Measurements from ENCODE around the gene CD200R1.
"Not testable (repeated sequence)": the region's sequence is repeated elsewhere in the genome, so short reads cannot be mapped to it uniquely, and the experiment has no call there.

Gene CD200R1

DNA sequence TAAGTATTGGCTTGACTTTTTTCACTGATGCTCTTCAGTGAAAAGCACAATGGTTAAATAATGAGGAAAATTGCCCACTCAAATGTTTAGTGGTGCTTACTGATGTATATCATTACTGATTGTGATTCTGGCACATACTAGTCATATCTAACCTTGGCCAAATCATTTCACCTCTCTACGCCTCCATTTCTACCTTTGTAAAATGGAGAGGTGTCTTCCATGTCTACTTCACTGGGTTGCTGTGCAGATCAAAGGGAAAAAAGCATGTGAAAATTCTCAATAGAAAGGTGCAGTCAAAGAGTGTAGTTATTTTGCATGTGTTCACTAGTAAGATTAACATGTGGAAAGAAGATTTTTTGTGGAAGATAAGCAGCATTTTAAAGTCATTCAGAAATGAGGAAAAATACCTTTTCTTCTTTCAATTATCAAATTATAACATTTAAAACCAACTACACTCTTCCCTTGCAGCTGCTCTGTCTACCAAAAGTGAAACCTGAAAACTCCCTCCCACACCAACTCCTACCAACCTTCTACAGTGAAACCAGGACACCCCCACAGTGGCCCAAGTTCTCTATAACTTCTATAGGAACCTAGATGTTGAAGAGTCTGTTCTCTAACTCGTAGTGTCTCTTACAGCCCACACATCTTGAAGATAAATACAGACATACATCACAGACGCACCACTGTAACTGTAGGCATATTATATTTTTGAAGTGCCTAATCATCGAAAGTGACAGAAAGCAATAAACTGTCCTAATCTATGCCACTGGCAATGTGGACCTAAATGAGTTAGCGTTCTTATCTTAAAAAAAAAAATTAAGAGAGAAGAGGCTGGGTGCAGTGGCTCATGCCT is 1.4 kb downstream of the CD200R1 start:
- no peak for DNase-seq

- no peak for DNase-seq
Measured at GRCh38 chr3:112972158-112972557, 2.7 kb downstream of the CD200R1 start.

GRCh38 chr3:112967828-112968227 is 7.1 kb downstream of the CD200R1 start:
- DNase-seq, result no peak

DNA sequence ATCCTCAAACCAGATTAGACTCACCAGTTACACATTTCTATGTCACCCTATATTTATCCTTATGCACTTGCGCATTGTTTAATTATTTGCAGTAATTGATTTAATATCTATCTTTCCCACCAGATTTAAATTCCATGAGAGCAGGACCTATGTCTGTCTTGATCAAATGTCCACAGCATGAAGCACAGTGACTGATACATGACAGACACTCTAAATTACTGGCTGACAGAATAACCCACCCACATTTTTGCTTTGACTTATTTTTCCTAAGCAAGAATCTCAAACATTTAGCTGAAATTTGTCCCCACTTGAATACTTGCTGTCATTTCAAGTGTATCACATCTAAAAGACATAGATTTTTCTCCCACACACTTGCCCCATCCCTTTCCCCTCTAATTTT is 7.5 kb downstream of the CD200R1 start:
- DNase-seq, result no peak

DNA sequence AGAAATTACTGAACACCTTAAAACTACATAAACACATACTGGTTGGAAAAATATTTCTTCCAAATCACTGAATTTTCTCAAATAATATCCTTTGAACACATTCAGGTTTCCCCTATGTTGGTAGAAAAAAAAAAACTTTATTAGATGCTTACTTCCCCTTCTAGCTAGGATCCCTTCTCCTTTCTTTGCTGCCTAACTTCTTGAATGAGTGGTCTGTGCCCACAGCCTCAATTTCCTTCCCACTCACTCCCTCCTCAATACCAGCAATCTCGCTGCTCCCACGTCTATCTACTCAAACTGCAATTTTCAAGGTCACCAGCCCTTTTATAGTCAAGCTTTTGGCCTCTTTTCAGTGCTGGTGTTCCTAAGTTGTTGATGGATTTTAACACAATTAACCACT is 8.3 kb downstream of the CD200R1 start:
- no peak for DNase-seq

DNA sequence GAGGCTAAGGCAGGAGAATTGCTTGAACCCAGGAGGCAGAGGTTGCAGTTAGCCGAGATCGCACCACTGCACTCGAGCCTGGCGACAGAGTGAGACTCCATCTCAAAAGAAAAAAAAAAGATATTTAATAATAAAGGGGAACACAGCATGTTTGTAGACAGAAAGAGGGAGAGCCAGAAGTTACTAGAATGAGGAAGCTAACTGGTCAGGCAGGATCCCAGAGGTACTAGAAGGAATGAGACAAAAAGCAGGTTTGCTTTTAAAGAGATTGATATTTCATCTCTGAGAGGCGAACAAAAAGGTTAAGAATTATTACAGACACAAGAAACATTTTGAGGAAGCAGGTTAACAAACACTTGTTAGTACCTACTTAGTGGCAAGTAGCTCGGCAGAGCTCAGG is 9.2 kb downstream of the CD200R1 start:
- DNase-seq, result no peak

DNA sequence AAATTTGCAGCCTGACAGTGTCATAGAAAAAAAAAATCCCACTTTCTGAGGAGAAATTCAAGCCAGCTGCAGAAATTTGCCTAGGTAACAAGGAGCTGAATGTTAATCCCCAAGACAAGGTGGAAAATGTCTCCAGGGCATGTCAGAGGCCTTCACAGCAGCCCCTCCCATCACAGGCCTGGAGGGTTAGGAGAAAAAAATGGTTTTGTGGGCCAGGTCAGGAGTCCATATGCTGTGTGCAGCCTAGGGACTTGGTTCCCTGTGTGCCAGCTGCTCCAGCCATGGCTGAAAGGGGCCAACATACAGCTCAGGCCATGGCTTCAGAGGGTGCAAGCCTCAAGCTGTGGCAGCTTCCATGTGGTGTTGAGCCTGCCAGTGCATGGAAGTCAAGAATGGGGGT is 11.2 kb downstream of the CD200R1 start:
- no peak for DNase-seq

DNA sequence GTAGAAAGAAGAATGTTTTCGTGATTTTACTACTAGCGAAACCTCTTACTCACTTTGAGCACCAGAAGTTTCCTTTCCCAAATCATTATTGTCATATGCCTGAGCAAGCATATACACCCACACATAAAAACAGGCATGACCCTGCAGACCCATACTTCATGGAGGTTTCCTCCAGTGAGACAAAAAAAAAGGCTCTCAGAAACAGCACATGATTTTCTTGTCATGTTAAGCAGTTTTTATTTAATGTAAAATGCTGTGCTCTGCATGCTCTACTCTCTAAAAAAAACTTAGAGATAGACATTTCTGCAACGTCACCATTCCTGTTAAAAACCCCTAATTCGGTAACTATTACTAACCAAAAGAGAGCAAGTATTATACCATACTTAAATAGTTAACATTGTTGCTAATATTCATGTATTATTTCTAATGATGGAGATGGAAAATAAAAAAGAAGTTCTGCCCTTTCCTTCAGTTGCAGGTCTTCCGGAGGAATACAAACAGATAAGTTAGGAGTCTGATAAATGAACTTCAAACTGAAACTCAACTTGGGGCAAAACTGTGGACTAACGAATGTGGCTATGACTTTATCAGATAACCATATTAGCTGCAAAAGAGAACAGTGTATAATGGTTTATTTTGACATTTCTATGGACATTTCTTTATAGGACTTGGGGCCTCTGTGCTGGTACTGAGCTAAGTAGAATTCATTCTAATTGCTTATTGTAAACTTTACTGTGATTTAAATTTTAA is 15.9 kb downstream of the CD200R1 start:
- DNase-seq, result no peak

DNA sequence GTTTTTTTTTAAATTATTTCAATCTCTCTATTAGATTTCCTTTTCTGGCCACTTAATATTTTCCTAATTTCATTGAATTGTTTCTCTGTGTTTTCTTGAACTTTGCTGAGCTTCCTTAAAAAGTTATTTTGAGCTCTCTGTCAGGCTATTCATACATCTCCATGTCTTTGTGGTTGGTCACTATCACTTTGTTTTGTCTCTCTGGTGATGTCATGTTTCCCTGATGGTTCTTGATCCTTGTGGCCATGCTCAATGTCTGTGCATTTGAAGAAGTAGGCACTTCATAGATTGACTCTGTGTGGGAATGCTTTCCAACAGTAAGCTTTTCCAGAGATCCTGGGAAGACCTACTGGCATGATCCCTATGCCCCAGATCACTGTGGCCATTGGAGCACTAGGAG is 18.6 kb downstream of the CD200R1 start:
- no peak for DNase-seq

- DNase-seq, result no peak
Measured at GRCh38 chr3:112948346-112948838, 26.5 kb downstream of the CD200R1 start.

- DNase-seq, result no peak
Measured at GRCh38 chr3:112931736-112932521, 43.0 kb downstream of the CD200R1 start.

DNA sequence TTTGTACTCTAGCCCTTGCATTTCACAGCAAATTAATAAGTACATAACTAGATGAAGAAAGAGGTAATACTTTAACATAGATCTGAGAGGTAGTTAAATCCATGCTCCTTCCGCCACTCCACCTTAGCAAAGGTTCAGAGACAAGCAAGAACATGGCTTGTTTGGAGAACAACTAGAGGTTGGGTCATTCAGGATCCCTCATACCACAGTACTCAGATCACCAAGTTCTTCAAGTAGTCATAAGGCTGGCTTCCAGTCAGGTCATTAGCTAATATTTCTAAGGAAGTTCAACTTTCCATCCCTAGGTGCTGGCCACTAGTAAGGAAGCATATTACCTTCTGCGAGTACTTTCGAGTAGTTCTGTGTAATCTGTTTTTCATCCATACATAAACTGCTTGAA is 44.1 kb downstream of the CD200R1 start:
- DNase-seq, result no peak

DNA sequence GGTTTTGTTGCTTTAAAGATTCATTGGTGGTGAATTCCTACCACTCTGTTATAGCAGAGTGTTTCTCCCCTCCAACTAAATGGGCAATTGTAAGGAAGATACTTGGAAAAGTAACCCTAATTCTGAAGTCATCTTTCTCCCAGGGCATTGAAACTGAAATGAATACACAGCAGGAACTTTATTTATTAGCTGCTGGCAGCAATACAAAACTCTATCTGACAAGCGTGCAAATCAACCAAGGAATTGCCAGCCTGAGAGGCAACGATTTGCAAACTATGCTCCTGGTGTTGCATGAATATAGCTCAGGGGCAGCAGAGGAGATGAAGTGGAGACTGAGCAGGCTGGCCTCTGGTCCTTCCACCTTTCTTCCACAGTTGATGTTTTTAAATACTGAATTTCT is 48.9 kb downstream of the CD200R1 start:
- no peak for DNase-seq

DNA sequence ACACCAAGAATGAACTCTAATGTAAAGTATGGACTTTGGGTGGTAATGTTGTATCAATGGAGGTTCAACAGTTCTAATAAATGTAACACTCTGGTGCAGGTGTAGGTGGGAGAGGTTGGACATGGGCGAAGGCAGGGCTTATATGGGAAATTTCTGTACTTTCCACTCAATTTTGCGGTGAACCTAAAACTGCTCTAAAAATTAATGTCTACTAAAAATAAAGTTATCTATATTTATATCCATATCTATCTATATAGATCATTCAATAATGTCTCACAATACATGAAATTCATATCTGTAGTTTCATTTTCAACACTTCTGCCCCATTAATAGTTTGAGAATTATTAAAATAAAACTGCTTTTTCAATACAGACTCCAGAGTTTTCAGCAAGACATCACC is 49.3 kb downstream of the CD200R1 start:
- DNase-seq, result no peak

DNA sequence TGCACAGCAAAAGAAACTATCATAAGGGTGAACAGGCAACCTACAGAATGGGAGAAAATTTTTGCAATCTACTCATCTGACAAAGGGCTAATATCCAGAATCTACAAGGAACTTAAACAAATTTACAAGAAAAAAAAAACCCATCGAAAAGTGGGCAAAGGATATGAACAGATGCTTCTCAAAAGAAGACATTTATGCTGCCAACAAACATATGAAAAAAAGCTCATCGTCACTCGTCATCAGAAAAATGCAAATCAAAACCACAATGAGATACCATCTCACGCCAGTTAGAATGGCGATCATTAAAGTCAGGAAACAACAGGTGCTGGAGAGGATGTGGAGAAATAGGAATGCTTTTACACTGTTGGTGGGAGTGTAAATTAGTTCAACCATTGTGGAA is 55.4 kb downstream of the CD200R1 start:
- not testable (repeated sequence) for DNase-seq

DNA sequence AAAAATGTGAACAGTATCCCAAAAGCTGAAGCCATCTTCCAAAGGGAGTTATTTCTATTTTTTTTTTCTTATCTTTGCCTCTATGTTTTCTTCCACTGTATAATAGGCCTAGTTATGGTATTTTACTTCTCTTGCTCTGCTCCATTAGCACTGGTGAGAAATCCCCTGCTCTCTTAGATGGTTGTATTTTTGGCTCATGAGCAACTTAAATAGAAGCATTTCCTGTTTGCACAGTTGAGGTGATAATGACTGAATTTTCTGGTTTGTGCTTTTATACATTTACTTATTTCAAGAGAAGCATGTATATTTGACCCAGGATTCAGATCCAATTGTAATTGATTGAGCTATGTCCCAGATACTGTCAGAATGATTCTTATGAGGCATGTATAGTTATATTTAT is 66.7 kb downstream of the CD200R1 start:
- no peak for DNase-seq

DNA sequence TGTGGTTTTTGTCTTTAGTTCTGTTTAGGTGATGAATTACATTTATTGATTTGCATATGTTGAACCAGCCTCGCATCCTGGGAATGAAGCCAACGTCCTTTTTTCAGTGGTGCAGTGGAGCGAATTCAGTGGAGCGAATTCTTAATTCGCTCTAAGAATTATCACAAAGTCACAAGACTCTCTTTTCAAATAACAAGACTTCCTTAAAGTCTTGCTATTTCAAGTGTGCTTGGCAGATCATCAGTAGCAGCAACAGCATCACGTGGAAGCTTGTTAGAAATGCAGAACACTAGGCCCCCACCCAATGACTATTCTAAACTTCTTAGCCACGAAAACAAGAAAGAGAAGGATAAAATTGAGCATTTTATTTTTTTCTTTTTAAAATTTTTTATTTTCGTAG is 70.1 kb downstream of the CD200R1 start:
- no peak for DNase-seq

DNA sequence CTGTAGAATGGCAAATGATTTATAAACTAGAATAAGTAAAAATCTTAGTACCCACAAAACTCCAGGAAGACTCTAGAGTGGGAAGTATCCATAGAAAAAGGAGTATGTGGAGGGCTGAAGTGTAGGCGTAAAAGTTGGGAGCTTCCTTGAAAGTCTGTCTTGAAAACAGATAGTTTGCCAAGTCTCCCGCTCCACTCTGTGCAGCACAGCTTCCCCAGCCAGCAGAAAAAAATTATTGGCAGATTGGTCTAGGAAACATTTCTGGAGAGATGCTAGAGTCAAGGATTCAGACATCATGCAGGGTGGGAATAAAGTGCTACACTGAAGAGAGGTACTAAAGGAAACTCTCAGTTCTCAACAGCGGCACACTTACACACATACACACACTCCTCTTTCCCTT is 74.8 kb downstream of the CD200R1 start:
- DNase-seq, result no peak

- DNase-seq, result no peak
Measured at GRCh38 chr3:112897791-112898190, 77.1 kb downstream of the CD200R1 start.

- DNase-seq, result no peak
Measured at GRCh38 chr3:112894258-112894657, 80.6 kb downstream of the CD200R1 start.

DNA sequence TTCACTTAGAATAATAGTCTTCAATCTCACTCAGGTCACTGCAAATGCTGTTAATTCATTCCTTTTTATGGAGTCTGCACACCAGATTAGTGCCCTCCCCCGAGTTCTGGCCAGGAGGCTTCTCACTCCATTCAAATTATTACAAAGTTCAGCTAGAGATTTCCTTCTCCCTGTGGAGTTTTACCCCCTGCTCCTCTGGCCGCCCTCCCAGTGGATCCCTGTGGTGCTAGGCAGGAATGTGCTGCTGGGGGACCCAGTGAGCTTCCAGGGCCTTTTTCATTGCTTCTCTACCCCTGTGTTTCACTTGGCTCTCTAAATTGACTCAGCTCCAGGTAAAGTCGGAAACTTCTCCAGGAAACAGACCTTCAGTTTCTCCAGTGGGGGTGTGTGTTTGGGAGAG is 85.5 kb downstream of the CD200R1 start:
- DNase-seq, result no peak

DNA sequence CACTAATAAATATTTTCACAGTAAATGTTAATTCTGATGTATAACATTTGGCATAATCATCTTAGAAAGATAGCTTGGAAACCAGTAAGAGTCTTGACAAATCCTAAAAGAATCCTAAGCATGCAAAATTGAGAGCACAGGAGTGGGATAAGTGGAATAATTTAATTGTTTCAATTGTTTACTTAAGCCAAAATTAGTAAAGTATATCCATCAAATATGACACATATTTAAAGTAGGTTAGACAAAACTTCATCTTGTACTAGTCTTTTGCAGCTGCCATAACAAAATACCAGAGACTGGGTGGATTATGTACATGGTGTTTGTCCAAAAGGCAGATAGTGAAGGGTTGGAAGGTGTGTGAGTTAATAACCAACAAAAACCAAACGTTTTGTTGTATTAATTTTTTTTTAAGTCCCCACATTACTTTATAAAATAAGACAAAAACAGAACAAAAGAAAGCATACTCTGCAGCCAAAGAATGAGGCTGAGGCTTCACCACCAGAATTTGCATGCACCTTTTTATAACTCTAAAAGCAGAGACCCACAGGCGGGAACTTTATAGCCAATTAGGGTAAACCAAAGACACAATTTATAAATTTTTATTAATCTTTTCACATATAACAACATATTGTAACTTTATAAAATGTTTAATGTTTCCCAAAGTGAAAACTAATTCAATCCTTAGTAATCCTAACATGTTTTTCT is 86.4 kb downstream of the CD200R1 start:
- DNase-seq, result no peak

All from cortex of kidney (tissue), 1 donor.